ENCODE data around the gene NACC1.

Gene NACC1

GRCh38 chr19:13092158-13092543, 25.9 kb upstream of the NACC1 start:
- H3K27me3 ChIP-seq (ENCODE audit: insufficient read depth, low read length): peaks cover 31% of the 10 kb centered on the region
- H2AFZ ChIP-seq (ENCODE audit: low read depth, low read length): no peak overlapping the region
- no peaks in the 10 kb centered on the region for H3K9me3 ChIP-seq (ENCODE audit: low read length)
- H3K4me1 ChIP-seq (ENCODE audit: insufficient read depth, low read length): peaks cover 58% of the 10 kb centered on the region
- no peak overlapping the region for H3K4me3 ChIP-seq (ENCODE audit: low read length)
- no peaks in the 10 kb centered on the region for H3K36me3 ChIP-seq (ENCODE audit: insufficient read depth, low read length)

- no peak overlapping the region for H2AFZ ChIP-seq (ENCODE audit: low read depth, low read length)
- H3K9me3 ChIP-seq (ENCODE audit: low read length): no peaks in the 10 kb centered on the region
- no peaks in the 10 kb centered on the region for H3K36me3 ChIP-seq (ENCODE audit: insufficient read depth, low read length)
- H3K4me1 ChIP-seq (ENCODE audit: insufficient read depth, low read length): peaks cover 58% of the 10 kb centered on the region
- H3K4me3 ChIP-seq (ENCODE audit: low read length): no peak overlapping the region
- peaks cover 28% of the 10 kb centered on the region for H3K27me3 ChIP-seq (ENCODE audit: insufficient read depth, low read length)
Measured at GRCh38 chr19:13092606-13093235, 25.3 kb upstream of the NACC1 start.

- H3K4me3 ChIP-seq (ENCODE audit: low read length): no peak overlapping the region
- no peak overlapping the region for H2AFZ ChIP-seq (ENCODE audit: low read depth, low read length)
- peaks cover 58% of the 10 kb centered on the region for H3K4me1 ChIP-seq (ENCODE audit: insufficient read depth, low read length)
- peaks cover 31% of the 10 kb centered on the region for H3K27me3 ChIP-seq (ENCODE audit: insufficient read depth, low read length)
- no peaks in the 10 kb centered on the region for H3K9me3 ChIP-seq (ENCODE audit: low read length)
- H3K36me3 ChIP-seq (ENCODE audit: insufficient read depth, low read length): no peaks in the 10 kb centered on the region
Measured at GRCh38 chr19:13093407-13094105, 24.5 kb upstream of the NACC1 start.

GRCh38 chr19:13094106-13094504, 24.0 kb upstream of the NACC1 start:
- no peak overlapping the region for H3K4me3 ChIP-seq (ENCODE audit: low read length)

GRCh38 chr19:13094771-13095392, 23.2 kb upstream of the NACC1 start:
- Histone ChIP-seq H2AFZ (ENCODE audit: low read depth, low read length) (no peak overlapping the region), H3K4me1 (ENCODE audit: insufficient read depth, low read length) (peaks cover 58% of the 10 kb centered on the region), H3K9me3 (ENCODE audit: low read length) (no peaks in the 10 kb centered on the region), H3K4me3 (ENCODE audit: low read length) (no peak overlapping the region), H3K36me3 (ENCODE audit: insufficient read depth, low read length) (no peaks in the 10 kb centered on the region), H3K27me3 (ENCODE audit: insufficient read depth, low read length) (peaks cover 36% of the 10 kb centered on the region)

More at GRCh38 chr19:13094106-13094504, 24.0 kb upstream of the NACC1 start:
- Histone ChIP-seq H3K9me3 (ENCODE audit: low read length) (no peaks in the 10 kb centered on the region), H3K4me1 (ENCODE audit: insufficient read depth, low read length) (peaks cover 58% of the 10 kb centered on the region), H2AFZ (ENCODE audit: low read depth, low read length) (no peak overlapping the region), H3K36me3 (ENCODE audit: insufficient read depth, low read length) (no peaks in the 10 kb centered on the region), H3K27me3 (ENCODE audit: insufficient read depth, low read length) (peaks cover 33% of the 10 kb centered on the region)

- no peak overlapping the region for H3K4me3 ChIP-seq (ENCODE audit: low read length)
- peaks cover 58% of the 10 kb centered on the region for H3K4me1 ChIP-seq (ENCODE audit: insufficient read depth, low read length)
- no peaks in the 10 kb centered on the region for H3K36me3 ChIP-seq (ENCODE audit: insufficient read depth, low read length)
- H2AFZ ChIP-seq (ENCODE audit: low read depth, low read length): no peak overlapping the region
- H3K9me3 ChIP-seq (ENCODE audit: low read length): peaks cover 2% of the 10 kb centered on the region
- peaks cover 36% of the 10 kb centered on the region for H3K27me3 ChIP-seq (ENCODE audit: insufficient read depth, low read length)
Measured at GRCh38 chr19:13095393-13095784, 22.7 kb upstream of the NACC1 start.

GRCh38 chr19:13095934-13096927, 21.8 kb upstream of the NACC1 start:
- no peak overlapping the region for H3K4me3 ChIP-seq (ENCODE audit: low read length)
- peaks cover 2% of the 10 kb centered on the region for H3K9me3 ChIP-seq (ENCODE audit: low read length)
- H3K27me3 ChIP-seq (ENCODE audit: insufficient read depth, low read length): peaks cover 33% of the 10 kb centered on the region
- peaks cover 52% of the 10 kb centered on the region for H3K4me1 ChIP-seq (ENCODE audit: insufficient read depth, low read length)
- no peak overlapping the region for H2AFZ ChIP-seq (ENCODE audit: low read depth, low read length)
- no peaks in the 10 kb centered on the region for H3K36me3 ChIP-seq (ENCODE audit: insufficient read depth, low read length)

GRCh38 chr19:13097033-13097462, 21.0 kb upstream of the NACC1 start:
- Histone ChIP-seq H3K9me3 (ENCODE audit: low read length) (peaks cover 2% of the 10 kb centered on the region), H2AFZ (ENCODE audit: low read depth, low read length) (no peak overlapping the region), H3K4me3 (ENCODE audit: low read length) (no peak overlapping the region), H3K27me3 (ENCODE audit: insufficient read depth, low read length) (peaks cover 33% of the 10 kb centered on the region), H3K36me3 (ENCODE audit: insufficient read depth, low read length) (no peaks in the 10 kb centered on the region), H3K4me1 (ENCODE audit: insufficient read depth, low read length) (peaks cover 43% of the 10 kb centered on the region)

- H3K4me3 ChIP-seq (ENCODE audit: low read length): no peak overlapping the region
- H3K27me3 ChIP-seq (ENCODE audit: insufficient read depth, low read length): peaks cover 37% of the 10 kb centered on the region
- H3K4me1 ChIP-seq (ENCODE audit: insufficient read depth, low read length): peaks cover 42% of the 10 kb centered on the region
- H3K9me3 ChIP-seq (ENCODE audit: low read length): peaks cover 2% of the 10 kb centered on the region
- H3K36me3 ChIP-seq (ENCODE audit: insufficient read depth, low read length): no peaks in the 10 kb centered on the region
- no peak overlapping the region for H2AFZ ChIP-seq (ENCODE audit: low read depth, low read length)
Measured at GRCh38 chr19:13097463-13098258, 20.4 kb upstream of the NACC1 start.

GRCh38 chr19:13098277-13099072, 19.6 kb upstream of the NACC1 start:
- H3K4me1 ChIP-seq (ENCODE audit: insufficient read depth, low read length): peaks cover 39% of the 10 kb centered on the region
- H3K4me3 ChIP-seq (ENCODE audit: low read length): no peak overlapping the region
- peaks cover 37% of the 10 kb centered on the region for H3K27me3 ChIP-seq (ENCODE audit: insufficient read depth, low read length)

GRCh38 chr19:13099073-13099999, 18.7 kb upstream of the NACC1 start:
- Histone ChIP-seq H2AFZ (ENCODE audit: low read depth, low read length) (no peak overlapping the region), H3K27me3 (ENCODE audit: insufficient read depth, low read length) (peaks cover 37% of the 10 kb centered on the region), H3K36me3 (ENCODE audit: insufficient read depth, low read length) (no peaks in the 10 kb centered on the region), H3K4me1 (ENCODE audit: insufficient read depth, low read length) (peaks cover 31% of the 10 kb centered on the region), H3K9me3 (ENCODE audit: low read length) (peaks cover 2% of the 10 kb centered on the region), H3K4me3 (ENCODE audit: low read length) (no peak overlapping the region)

More at GRCh38 chr19:13098277-13099072, 19.6 kb upstream of the NACC1 start:
- peaks cover 2% of the 10 kb centered on the region for H3K9me3 ChIP-seq (ENCODE audit: low read length)
- H3K36me3 ChIP-seq (ENCODE audit: insufficient read depth, low read length): no peaks in the 10 kb centered on the region
- no peak overlapping the region for H2AFZ ChIP-seq (ENCODE audit: low read depth, low read length)
